KOPT-K1 (cell line): ENCODE results near the gene C1QB.

ENCODE experiments used
- H3K27ac ChIP-seq: fragments of 200-600 bp; sonication (generic); 2 replicates; pipeline ENCODE4 v1.5.1; 2016; ENCODE audit warnings: antibody characterized with exemption, mild to moderate bottlenecking, low read depth, low read length; ENCODE audit not compliant: poor library complexity, severe bottlenecking
- H3K36me3 ChIP-seq: fragments of 200-600 bp; sonication (generic); 2 replicates; pipeline ENCODE4 v1.5.1; 2017; ENCODE audit warnings: antibody characterized with exemption, mild to moderate bottlenecking, low read length, moderate library complexity; ENCODE audit not compliant: insufficient read depth
- H3K9me3 ChIP-seq: fragments of 200-600 bp; sonication (generic); 2 replicates; pipeline ENCODE4 v1.5.1; 2017; ENCODE audit warnings: antibody characterized with exemption, low read length, mild to moderate bottlenecking; ENCODE audit not compliant: insufficient read depth, poor library complexity, severe bottlenecking

C1QB gene

GRCh38 chr1:22710701-22711049, 57.6 kb downstream of the C1QB start, which contains the start of gene EPHB2:
Gene EPHB2 (plus strand): TSS chr1:22710839. CDS start chr1:22710983, 144 bp downstream.
- Histone ChIP-seq H3K27ac (no peak within 1 kb of the TSS), H3K9me3 (no peaks in the 10 kb centered on the region), H3K36me3 (no peaks in the 10 kb centered on the region)

DNA sequence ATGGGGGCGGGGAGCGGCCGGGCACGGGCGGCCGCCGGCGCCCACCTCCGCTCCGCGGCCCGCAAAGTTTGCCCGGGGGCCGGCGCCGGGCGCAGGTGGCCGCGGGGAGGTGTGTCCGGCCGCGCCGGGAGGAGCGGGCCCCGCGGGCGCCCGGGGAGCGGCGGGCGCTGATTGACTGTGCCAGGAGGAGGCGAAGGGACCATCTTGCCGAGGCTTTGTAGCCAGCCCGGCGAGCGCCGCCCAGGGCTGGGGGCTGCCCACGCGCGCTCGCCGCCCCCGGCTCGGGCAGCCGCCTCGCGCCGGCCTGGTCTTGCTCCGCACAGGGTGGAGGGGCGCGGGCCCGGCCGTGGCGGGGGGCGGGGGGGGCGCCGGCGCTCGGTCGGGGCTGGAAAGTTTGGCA, 58.0 kb downstream of the C1QB start:
- H3K9me3 ChIP-seq = no peaks in the 10 kb centered on the region
- no peaks in the 10 kb centered on the region for H3K36me3 ChIP-seq
- H3K27ac ChIP-seq = no peak overlapping the region
